Liver (tissue), 9 donors: ENCODE results near the gene VIPR2. TPM values are rescaled to one million over a fixed set of nuclear protein-coding genes. Genes with fewer than 3 reads are reported as not detected.

Experiments
- DNase-seq: peaks from one replicate; pipeline ENCODE4 v3.0.0-alpha.2; 2017; ENCODE audit warnings: low spot score
- H3K27ac ChIP-seq, 2 donors: one replicate each; pipeline ENCODE4 v1.7.0; 2013; ENCODE audit warnings: inconsistent platforms in 2 of 2, low read length in 2 of 2, control low read depth in 1 of 2, low read depth in 1 of 2, mild to moderate bottlenecking in 1 of 2
- H3K27me3 ChIP-seq, 4 donors: one replicate each; pipeline versions ENCODE4 v1.6.1 to v1.7.0; 2013; ENCODE audit warnings: low read length in 3 of 4, inconsistent platforms in 1 of 4, mild to moderate bottlenecking in 1 of 4, moderate library complexity in 1 of 4; ENCODE audit not compliant: control insufficient read depth in 4 of 4, insufficient read depth in 4 of 4
- H3K36me3 ChIP-seq, 4 donors: one replicate each; pipeline versions ENCODE4 v1.6.1 to v1.7.0; 2013; ENCODE audit warnings: low read length in 3 of 4, mild to moderate bottlenecking in 3 of 4, low read depth in 1 of 4, moderate library complexity in 1 of 4; ENCODE audit not compliant: control insufficient read depth in 4 of 4, insufficient read depth in 3 of 4
- H3K4me1 ChIP-seq, 4 donors: one replicate each; pipeline versions ENCODE4 v1.6.1 to v1.7.0; 2013; ENCODE audit warnings: low read length in 3 of 4, mild to moderate bottlenecking in 3 of 4, moderate library complexity in 1 of 4; ENCODE audit not compliant: control insufficient read depth in 4 of 4, insufficient read depth in 4 of 4
- H3K4me3 ChIP-seq, 3 donors: one replicate each; pipeline versions ENCODE4 v1.6.1 to v1.7.0; 2013; ENCODE audit warnings: low read length in 3 of 3, control low read depth in 1 of 3, low read depth in 1 of 3, mild to moderate bottlenecking in 1 of 3
- H3K9ac ChIP-seq, 2 donors: one replicate each; pipeline ENCODE4 v1.7.0; 2013; ENCODE audit warnings: low read length in 2 of 2, mild to moderate bottlenecking in 2 of 2, moderate library complexity in 2 of 2, control low read depth in 1 of 2, low read depth in 1 of 2
- H3K9me3 ChIP-seq, 4 donors: one replicate each; pipeline versions ENCODE4 v1.6.1 to v1.7.0; 2013; ENCODE audit warnings: low read length in 3 of 4; ENCODE audit not compliant: control insufficient read depth in 4 of 4
- EGR1 ChIP-seq, 2 donors: IDR thresholded peaks; 2 replicates each; pipeline ENCODE4 v1.6.1; 2016 to 2018; ENCODE audit warnings: antibody characterized with exemption in 2 of 2, low read depth in 2 of 2
- FOXA1 ChIP-seq: IDR thresholded peaks from 2 replicates; pipeline ENCODE4 v1.6.1; 2016; ENCODE audit warnings: antibody characterized with exemption
- FOXA2 ChIP-seq: IDR thresholded peaks from 2 replicates; pipeline ENCODE4 v1.6.1; 2016; ENCODE audit warnings: antibody characterized with exemption
- GABPA ChIP-seq, 2 donors: IDR thresholded peaks in 1 of 2; conservative IDR thresholded peaks in 1 of 2; 2 replicates each; pipeline ENCODE4 v1.6.1; 2016; ENCODE audit warnings: antibody characterized with exemption in 2 of 2, mild to moderate bottlenecking in 1 of 2, moderate library complexity in 1 of 2
- HNF4G ChIP-seq: IDR thresholded peaks from 2 replicates; pipeline ENCODE4 v1.6.1; 2016; ENCODE audit warnings: antibody characterized with exemption
- JUND ChIP-seq, 2 donors: IDR thresholded peaks; 2 replicates each; pipeline ENCODE4 v1.6.1; 2016; ENCODE audit warnings: antibody characterized with exemption in 2 of 2
- NR2F2 ChIP-seq: IDR thresholded peaks from 2 replicates; pipeline ENCODE4 v1.6.1; 2016; ENCODE audit warnings: antibody characterized with exemption
- RAD21 ChIP-seq, 2 donors: IDR thresholded peaks; 2 replicates each; pipeline ENCODE4 v1.6.1; 2016; ENCODE audit warnings: antibody characterized with exemption in 2 of 2, mild to moderate bottlenecking in 2 of 2
- RXRA ChIP-seq, 2 donors: IDR thresholded peaks; 2 replicates each; pipeline ENCODE4 v1.6.1; 2017 to 2018; ENCODE audit warnings: antibody characterized with exemption in 2 of 2, mild to moderate bottlenecking in 1 of 2
- TAF1 ChIP-seq: conservative IDR thresholded peaks from 2 replicates; pipeline ENCODE4 v1.6.1; 2016; ENCODE audit warnings: antibody characterized with exemption, mild to moderate bottlenecking
- YY1 ChIP-seq: IDR thresholded peaks from 2 replicates; pipeline ENCODE4 v1.6.1; 2016; ENCODE audit warnings: antibody characterized with exemption, mild to moderate bottlenecking
- WGBS: extraction: QIAGEN DNeasy Blood & Tissue Kit; methylation state at CpG from one replicate; pipeline ENCODE4 v1.1.7; 2013; 5-methylcytosine and 5-hydroxymethylcytosine counted together
- polyA plus RNA-seq, 2 donors: library from polyadenylated mRNA; stranded (reverse) in 1 of 2; unstranded in 1 of 2; fragments of 200-250 nt in 1 of 2; fragments of >200 nt in 1 of 2; fragmentation: Nextera tagmentation in 1 of 2; extraction: Ambion mirVana in 1 of 2; gene quantifications; one replicate each; pipeline versions ENCODE4 v1.2.1 to v1.2.3, GENCODE V29; 2013 to 2015
- total RNA-seq, 2 donors: library from RNA; depleted of rRNA; stranded (reverse); fragments of >200 nt; gene quantifications; one replicate each; pipeline ENCODE4 v1.2.3, GENCODE V29; 2014
- TF ChIP-seq, protein P1 (sequence below): IDR thresholded peaks from 2 replicates; pipeline ENCODE4 v1.6.1; 2016; ENCODE audit warnings: antibody characterized with exemption
- TF ChIP-seq, protein P2 (sequence below): fragments of 150-350 bp; IDR thresholded peaks from 2 replicates; pipeline ENCODE4 v1.5.1; 2017; ENCODE audit warnings: improper control_type of control experiment, low read depth, low read length; ENCODE audit not compliant: missing input control
- TF ChIP-seq, protein P3 (sequence below): IDR thresholded peaks from 2 replicates; pipeline ENCODE4 v1.6.1; 2016; ENCODE audit warnings: antibody characterized with exemption, mild to moderate bottlenecking
- TF ChIP-seq, protein P4 (sequence below): IDR thresholded peaks from 2 replicates; pipeline ENCODE4 v1.6.1; 2016; ENCODE audit warnings: antibody characterized with exemption
- TF ChIP-seq, protein P5 (sequence below): IDR thresholded peaks from 2 replicates; pipeline ENCODE4 v1.6.1; 2016; ENCODE audit warnings: antibody characterized with exemption
- donor health status: healthy.
- donor health status: healthy.
- donor health status: healthy.
- donor health status: healthy.
- donor health status: healthy.

VIPR2 gene
- total and polyA plus RNA-seq, 4 donors = 0.05 to 0.17 (median 0.10) TPM; not detected in 1

DNA sequence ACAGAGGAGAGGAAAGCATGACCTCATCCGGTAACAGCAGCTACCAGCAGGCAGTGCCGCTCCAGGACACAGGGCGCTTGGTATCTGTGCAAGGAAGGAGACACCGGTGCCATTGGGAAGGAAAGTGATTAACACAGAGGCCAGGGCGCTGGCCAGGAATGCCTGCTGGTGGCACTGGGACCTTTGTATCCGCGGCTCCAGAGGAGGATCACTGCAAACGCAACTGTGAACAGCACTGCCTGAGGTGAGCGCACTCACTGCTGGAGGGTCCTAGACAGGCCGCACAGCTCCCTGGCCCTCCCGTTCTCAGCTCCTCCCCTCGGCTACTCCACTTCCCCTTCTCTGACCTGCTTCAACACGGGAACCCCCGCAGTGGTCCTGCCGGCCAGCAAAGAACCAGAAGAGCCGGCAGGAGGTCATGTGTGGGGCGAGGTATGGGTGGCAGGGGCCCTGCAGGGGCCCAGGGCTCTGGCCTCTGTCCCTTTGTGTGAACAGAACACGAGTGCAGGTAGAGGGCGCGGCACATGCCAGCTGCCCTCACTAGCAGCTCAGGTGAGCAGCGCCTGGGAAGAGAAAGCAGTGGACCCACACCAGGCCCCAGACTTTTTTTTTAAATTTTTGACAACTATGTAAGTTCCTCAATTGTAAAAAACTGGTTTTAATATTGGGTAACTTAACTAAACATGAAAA lies 107.6 kb downstream of the VIPR2 start:
- H3K36me3 ChIP-seq = no peaks in the 10 kb centered on the region
- H3K4me1 ChIP-seq = no peaks in the 10 kb centered on the region
- 57% methylated on average over 21 of the region's 21 CpGs for WGBS
- no peak overlapping the region for H3K27ac ChIP-seq
- no peak for TF ChIP-seq RXRA (IDR thresholded peaks at IDR 0.05)
- no peak overlapping the region for H3K9ac ChIP-seq
- H3K27me3 ChIP-seq = no peaks in the 10 kb centered on the region
- no peak overlapping the region for H3K4me3 ChIP-seq
- no peaks in the 10 kb centered on the region for H3K9me3 ChIP-seq
- DNase-seq = peak; percentile 19

DNA sequence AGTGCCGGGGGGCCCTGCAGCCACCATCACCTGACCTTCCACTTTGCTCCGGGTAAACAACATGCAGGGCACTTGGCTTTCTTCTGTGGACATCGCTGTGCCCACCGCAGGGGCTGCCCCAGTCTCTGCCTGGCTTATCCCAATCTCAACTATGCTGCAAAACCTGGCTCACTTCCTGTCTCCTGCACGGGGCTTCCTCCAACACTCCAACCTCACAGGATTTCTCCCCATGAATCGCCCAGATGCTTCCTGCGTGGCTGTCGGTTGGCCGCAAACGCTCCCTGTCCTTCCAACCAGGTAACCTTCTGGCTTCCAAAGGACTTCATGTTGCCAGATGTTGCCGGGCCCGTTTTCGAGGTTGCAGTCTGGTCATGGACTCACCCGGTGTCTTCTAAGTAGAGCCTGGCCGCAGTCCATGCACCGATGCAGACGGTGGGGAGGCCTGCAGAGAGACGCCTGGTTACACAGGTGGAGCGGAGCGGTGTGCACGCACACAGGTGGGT lies 109.0 kb downstream of the VIPR2 start:
- no peak overlapping the region for H3K9ac ChIP-seq
- TF ChIP-seq JUND (IDR thresholded peaks at IDR 0.05) (no peak), FOXA1 (no peak), NR2F2 (no peak), HNF4G (no peak), EGR1 (IDR thresholded peaks at IDR 0.05; ENCODE audit: low read depth in 2 of 2) (no peak), TAF1 (no peak), FOXA2 (no peak)
- TF ChIP-seq, protein P1, sequence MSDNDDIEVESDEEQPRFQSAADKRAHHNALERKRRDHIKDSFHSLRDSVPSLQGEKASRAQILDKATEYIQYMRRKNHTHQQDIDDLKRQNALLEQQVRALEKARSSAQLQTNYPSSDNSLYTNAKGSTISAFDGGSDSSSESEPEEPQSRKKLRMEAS = no peak
- TF ChIP-seq, protein P2, sequence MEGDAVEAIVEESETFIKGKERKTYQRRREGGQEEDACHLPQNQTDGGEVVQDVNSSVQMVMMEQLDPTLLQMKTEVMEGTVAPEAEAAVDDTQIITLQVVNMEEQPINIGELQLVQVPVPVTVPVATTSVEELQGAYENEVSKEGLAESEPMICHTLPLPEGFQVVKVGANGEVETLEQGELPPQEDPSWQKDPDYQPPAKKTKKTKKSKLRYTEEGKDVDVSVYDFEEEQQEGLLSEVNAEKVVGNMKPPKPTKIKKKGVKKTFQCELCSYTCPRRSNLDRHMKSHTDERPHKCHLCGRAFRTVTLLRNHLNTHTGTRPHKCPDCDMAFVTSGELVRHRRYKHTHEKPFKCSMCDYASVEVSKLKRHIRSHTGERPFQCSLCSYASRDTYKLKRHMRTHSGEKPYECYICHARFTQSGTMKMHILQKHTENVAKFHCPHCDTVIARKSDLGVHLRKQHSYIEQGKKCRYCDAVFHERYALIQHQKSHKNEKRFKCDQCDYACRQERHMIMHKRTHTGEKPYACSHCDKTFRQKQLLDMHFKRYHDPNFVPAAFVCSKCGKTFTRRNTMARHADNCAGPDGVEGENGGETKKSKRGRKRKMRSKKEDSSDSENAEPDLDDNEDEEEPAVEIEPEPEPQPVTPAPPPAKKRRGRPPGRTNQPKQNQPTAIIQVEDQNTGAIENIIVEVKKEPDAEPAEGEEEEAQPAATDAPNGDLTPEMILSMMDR = no peak
- peak; percentile 10 for DNase-seq
- no peak overlapping the region for H3K4me3 ChIP-seq
- peaks cover 0 to 5% (median 3%) of the 10 kb centered on the region in 4 donors for H3K4me1 ChIP-seq
- WGBS = 88% methylated on average over 21 of the region's 21 CpGs
- no peaks in the 10 kb centered on the region for H3K36me3 ChIP-seq
- H3K27ac ChIP-seq = no peak overlapping the region
- no peaks in the 10 kb centered on the region for H3K9me3 ChIP-seq
- no peaks in the 10 kb centered on the region for H3K27me3 ChIP-seq

DNA sequence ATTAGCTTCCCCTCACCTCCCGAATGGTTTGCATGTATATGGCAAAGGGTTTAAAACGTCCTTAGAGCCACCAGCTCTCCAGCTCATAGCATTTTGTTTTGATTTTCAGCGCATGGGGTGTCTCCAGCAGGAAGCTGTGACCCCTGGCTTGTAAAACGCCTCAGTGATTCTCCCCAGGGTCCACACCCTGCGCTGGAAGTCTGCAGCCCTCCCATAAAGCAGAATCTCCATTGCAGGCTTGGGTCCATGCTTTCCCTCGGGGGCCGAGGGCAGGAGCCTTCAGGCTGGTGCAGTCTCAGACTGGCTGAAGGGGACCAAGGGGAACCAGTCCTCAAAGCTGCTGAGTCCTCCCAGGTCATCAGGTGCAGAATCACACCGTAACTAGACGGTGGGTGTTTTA lies 109.7 kb downstream of the VIPR2 start:
- H3K4me1 ChIP-seq = peaks cover 0 to 8% (median 5%) of the 10 kb centered on the region in 4 donors
- 83% methylated on average over 9 of the region's 9 CpGs for WGBS
- H3K9ac ChIP-seq = no peak overlapping the region
- DNase-seq = peak; percentile 14
- no peaks in the 10 kb centered on the region for H3K36me3 ChIP-seq
- H3K4me3 ChIP-seq = no peak overlapping the region
- H3K27me3 ChIP-seq = no peaks in the 10 kb centered on the region
- H3K27ac ChIP-seq = no peak overlapping the region
- no peaks in the 10 kb centered on the region for H3K9me3 ChIP-seq
- TF ChIP-seq YY1 = no peak
- no peak for TF ChIP-seq EGR1 (IDR thresholded peaks at IDR 0.05; ENCODE audit: low read depth in 2 of 2)
- no peak for TF ChIP-seq TAF1
- TF ChIP-seq, protein P3, sequence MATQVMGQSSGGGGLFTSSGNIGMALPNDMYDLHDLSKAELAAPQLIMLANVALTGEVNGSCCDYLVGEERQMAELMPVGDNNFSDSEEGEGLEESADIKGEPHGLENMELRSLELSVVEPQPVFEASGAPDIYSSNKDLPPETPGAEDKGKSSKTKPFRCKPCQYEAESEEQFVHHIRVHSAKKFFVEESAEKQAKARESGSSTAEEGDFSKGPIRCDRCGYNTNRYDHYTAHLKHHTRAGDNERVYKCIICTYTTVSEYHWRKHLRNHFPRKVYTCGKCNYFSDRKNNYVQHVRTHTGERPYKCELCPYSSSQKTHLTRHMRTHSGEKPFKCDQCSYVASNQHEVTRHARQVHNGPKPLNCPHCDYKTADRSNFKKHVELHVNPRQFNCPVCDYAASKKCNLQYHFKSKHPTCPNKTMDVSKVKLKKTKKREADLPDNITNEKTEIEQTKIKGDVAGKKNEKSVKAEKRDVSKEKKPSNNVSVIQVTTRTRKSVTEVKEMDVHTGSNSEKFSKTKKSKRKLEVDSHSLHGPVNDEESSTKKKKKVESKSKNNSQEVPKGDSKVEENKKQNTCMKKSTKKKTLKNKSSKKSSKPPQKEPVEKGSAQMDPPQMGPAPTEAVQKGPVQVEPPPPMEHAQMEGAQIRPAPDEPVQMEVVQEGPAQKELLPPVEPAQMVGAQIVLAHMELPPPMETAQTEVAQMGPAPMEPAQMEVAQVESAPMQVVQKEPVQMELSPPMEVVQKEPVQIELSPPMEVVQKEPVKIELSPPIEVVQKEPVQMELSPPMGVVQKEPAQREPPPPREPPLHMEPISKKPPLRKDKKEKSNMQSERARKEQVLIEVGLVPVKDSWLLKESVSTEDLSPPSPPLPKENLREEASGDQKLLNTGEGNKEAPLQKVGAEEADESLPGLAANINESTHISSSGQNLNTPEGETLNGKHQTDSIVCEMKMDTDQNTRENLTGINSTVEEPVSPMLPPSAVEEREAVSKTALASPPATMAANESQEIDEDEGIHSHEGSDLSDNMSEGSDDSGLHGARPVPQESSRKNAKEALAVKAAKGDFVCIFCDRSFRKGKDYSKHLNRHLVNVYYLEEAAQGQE = no peak
- TF ChIP-seq GABPA (IDR thresholded peaks at IDR 0.05 in 1 of 2, conservative IDR thresholded peaks at IDR 0.05 in 1 of 2) = no peak
- TF ChIP-seq, protein P2 = no peak
- TF ChIP-seq, protein P1 = no peak
- TF ChIP-seq NR2F2 = no peak
- no peak for TF ChIP-seq RAD21 (IDR thresholded peaks at IDR 0.05)
- TF ChIP-seq, protein P4, sequence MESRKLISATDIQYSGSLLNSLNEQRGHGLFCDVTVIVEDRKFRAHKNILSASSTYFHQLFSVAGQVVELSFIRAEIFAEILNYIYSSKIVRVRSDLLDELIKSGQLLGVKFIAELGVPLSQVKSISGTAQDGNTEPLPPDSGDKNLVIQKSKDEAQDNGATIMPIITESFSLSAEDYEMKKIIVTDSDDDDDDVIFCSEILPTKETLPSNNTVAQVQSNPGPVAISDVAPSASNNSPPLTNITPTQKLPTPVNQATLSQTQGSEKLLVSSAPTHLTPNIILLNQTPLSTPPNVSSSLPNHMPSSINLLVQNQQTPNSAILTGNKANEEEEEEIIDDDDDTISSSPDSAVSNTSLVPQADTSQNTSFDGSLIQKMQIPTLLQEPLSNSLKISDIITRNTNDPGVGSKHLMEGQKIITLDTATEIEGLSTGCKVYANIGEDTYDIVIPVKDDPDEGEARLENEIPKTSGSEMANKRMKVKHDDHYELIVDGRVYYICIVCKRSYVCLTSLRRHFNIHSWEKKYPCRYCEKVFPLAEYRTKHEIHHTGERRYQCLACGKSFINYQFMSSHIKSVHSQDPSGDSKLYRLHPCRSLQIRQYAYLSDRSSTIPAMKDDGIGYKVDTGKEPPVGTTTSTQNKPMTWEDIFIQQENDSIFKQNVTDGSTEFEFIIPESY = no peak
- TF ChIP-seq, protein P5, sequence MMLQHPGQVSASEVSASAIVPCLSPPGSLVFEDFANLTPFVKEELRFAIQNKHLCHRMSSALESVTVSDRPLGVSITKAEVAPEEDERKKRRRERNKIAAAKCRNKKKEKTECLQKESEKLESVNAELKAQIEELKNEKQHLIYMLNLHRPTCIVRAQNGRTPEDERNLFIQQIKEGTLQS = no peak
- no peak for TF ChIP-seq FOXA1
